A549 (cell line): ENCODE measurements around the gene FBXL7. TPM values are rescaled to one million over a fixed set of nuclear protein-coding genes. Genes with fewer than 3 reads are reported as not detected.

Source experiments
- ATAC-seq, 2 experiments: fragments of 200-7000 bp in 1 of 2; fragments of >200 bp in 1 of 2; cut with Nextera tagmentation in 1 of 2; cut with Tn5 transposase in 1 of 2; 3 replicates each; pipeline versions ENCODE4 v1.8.0 to v1.9.1; 2018 to 2020; ENCODE audit warnings: mild to moderate bottlenecking in 1 of 2, moderate library complexity in 1 of 2
- CTCF ChIA-PET: fragments of 300-600 bp; sonication (Branson Sonifier 250); formaldehyde crosslinking; extraction: SDS; loops from one replicate; lab custom pipeline; 2021; ENCODE audit warnings: antibody characterized with exemption, inconsistent platforms; lab: Yijun Ruan, JAX
- POLR2A ChIA-PET: fragments of 350-600 bp; formaldehyde crosslinking; extraction: SDS; loops from one replicate; lab custom pipeline; 2021; ENCODE audit warnings: antibody characterized with exemption, inconsistent platforms; lab: Yijun Ruan, JAX
- DNase-seq, 2 experiments: peaks; one replicate each; pipeline versions ENCODE4 v3.0.0 to v3.0.0-alpha.2; 2011 to 2016; ENCODE audit warnings: low read depth in 1 of 2, low spot score in 1 of 2
- FAIRE-seq: peaks from 2 replicates; lab custom pipeline; 2011; peaks lifted over from hg19 to GRCh38; lab: Jason Lieb, UNC
- H3K27ac ChIP-seq, 2 experiments: fragments of >200 bp; sonication (Bioruptor Twin); formaldehyde crosslinking; 3 replicates each; pipeline ENCODE4 v1.5.1; 2016 to 2017
- H3K4me1 ChIP-seq: fragments of >200 bp; sonication (Bioruptor Twin); formaldehyde crosslinking; 3 replicates; pipeline ENCODE4 v1.6.1; 2016
- H3K4me2 ChIP-seq: fragments of >200 bp; sonication (Bioruptor Twin); formaldehyde crosslinking; 3 replicates; pipeline ENCODE4 v1.6.1; 2016
- H3K4me3 ChIP-seq: fragments of >200 bp; sonication (Bioruptor Twin); formaldehyde crosslinking; 3 replicates; pipeline ENCODE4 v1.5.1; 2016
- H3K9me3 ChIP-seq: fragments of >200 bp; sonication (Bioruptor Twin); formaldehyde crosslinking; 3 replicates; pipeline ENCODE4 v1.6.1; 2016
- BCL3 ChIP-seq: fragments of >200 bp; sonication (Bioruptor Twin); formaldehyde crosslinking; IDR thresholded peaks from 3 replicates; pipeline ENCODE4 v1.6.1; 2016
- CHD4 ChIP-seq: fragments of 200-600 bp; sonication (generic); IDR thresholded peaks from 2 replicates; pipeline ENCODE4 v1.6.1; 2016; ENCODE audit warnings: antibody characterized with exemption, mild to moderate bottlenecking, borderline replicate concordance
- E2F6 ChIP-seq: IDR thresholded peaks from 2 replicates; pipeline ENCODE4 v1.6.1; 2012; ENCODE audit warnings: low read depth, borderline replicate concordance
- ELK1 ChIP-seq: fragments of 150-350 bp; IDR thresholded peaks from 2 replicates; pipeline ENCODE4 v1.6.1; 2014; ENCODE audit warnings: low read depth, mild to moderate bottlenecking, low read length
- EP300 ChIP-seq, 2 experiments: fragments of >200 bp; sonication (Bioruptor Twin); formaldehyde crosslinking; IDR thresholded peaks; 2 replicates in 1 of 2; 3 replicates in 1 of 2; pipeline ENCODE4 v1.6.1; 2016 to 2017
- FOSL2 ChIP-seq, 2 experiments: fragments of 450-650 bp in 1 of 2; fragments of >200 bp in 1 of 2; sonication (Bioruptor Twin) in 1 of 2; formaldehyde crosslinking; IDR thresholded peaks; 2 replicates each; pipeline versions ENCODE4 v1.5.0 to v1.6.1; 2016 to 2020; ENCODE audit warnings: mild to moderate bottlenecking in 1 of 2, moderate library complexity in 1 of 2
- HDAC2 ChIP-seq: fragments of 200-600 bp; sonication (generic); IDR thresholded peaks from 2 replicates; pipeline ENCODE4 v1.6.1; 2016
- HMGXB4 ChIP-seq: fragments of 250-450 bp; sonication (Bioruptor Pico); IDR thresholded peaks from 2 replicates; pipeline ENCODE4 v1.5.0; 2021; ENCODE audit warnings: mild to moderate bottlenecking, moderate library complexity, borderline replicate concordance
- HOXB13 ChIP-seq: fragments of 250-450 bp; sonication (Bioruptor Pico); IDR thresholded peaks from 2 replicates; pipeline ENCODE4 v1.5.0; 2020; ENCODE audit warnings: low read depth, mild to moderate bottlenecking, moderate library complexity
- KDM5A ChIP-seq: fragments of 200-600 bp; sonication (generic); IDR thresholded peaks from 2 replicates; pipeline ENCODE4 v1.6.1; 2016; ENCODE audit warnings: antibody characterized with exemption, mild to moderate bottlenecking
- MAFK ChIP-seq: fragments of 450-650 bp; IDR thresholded peaks from 2 replicates; pipeline ENCODE4 v1.6.1; 2014; ENCODE audit not compliant: partially characterized antibody
- NFE2L2 ChIP-seq: fragments of 150-350 bp; conservative IDR thresholded peaks from 2 replicates; pipeline ENCODE4 v1.6.1; 2014; ENCODE audit warnings: low read length
- NPAS2 ChIP-seq: fragments of 250-450 bp; sonication (Bioruptor Pico); IDR thresholded peaks from 2 replicates; pipeline ENCODE4 v1.8.0; 2022; ENCODE audit warnings: mild to moderate bottlenecking, moderate library complexity, borderline replicate concordance
- NR3C1 ChIP-seq: fragments of >200 bp; sonication (Bioruptor Twin); formaldehyde crosslinking; IDR thresholded peaks from 3 replicates; pipeline ENCODE4 v1.6.1; 2017
- PBX3 ChIP-seq: IDR thresholded peaks from 2 replicates; pipeline ENCODE4 v1.6.1; 2012
- PHF8 ChIP-seq: fragments of 200-600 bp; sonication (generic); IDR thresholded peaks from 2 replicates; pipeline ENCODE4 v1.6.1; 2016; ENCODE audit warnings: low read depth, mild to moderate bottlenecking, antibody characterized with exemption, moderate library complexity, borderline replicate concordance
- POLR2A ChIP-seq: IDR thresholded peaks from 2 replicates; pipeline ENCODE4 v1.6.1; 2012; ENCODE audit warnings: mild to moderate bottlenecking, low read length
- RAD21 ChIP-seq, 2 experiments: fragments of >200 bp in 1 of 2; sonication (Bioruptor Twin) in 1 of 2; formaldehyde crosslinking in 1 of 2; IDR thresholded peaks in 1 of 2; conservative IDR thresholded peaks in 1 of 2; 2 replicates in 1 of 2; 3 replicates in 1 of 2; pipeline ENCODE4 v1.6.1; 2012 to 2018; ENCODE audit warnings: inconsistent platforms in 1 of 2
- RCOR1 ChIP-seq: fragments of 150-350 bp; IDR thresholded peaks from 2 replicates; pipeline ENCODE4 v1.6.1; 2014; ENCODE audit warnings: antibody characterized with exemption, low read length, low read depth
- TP53 ChIP-seq: fragments of 250-450 bp; sonication (Bioruptor Pico); IDR thresholded peaks from 2 replicates; pipeline ENCODE4 v1.5.0; 2021; ENCODE audit warnings: mild to moderate bottlenecking, moderate library complexity
- ZFP36 ChIP-seq: fragments of 450-650 bp; IDR thresholded peaks from 2 replicates; pipeline ENCODE4 v1.6.1; 2014; ENCODE audit warnings: borderline replicate concordance; ENCODE audit not compliant: partially characterized antibody
- WGBS: methylation state at CpG from one replicate; pipeline ENCODE4 v1.1.6; 2017; ENCODE audit errors: missing lambda C conversion rate; 5-methylcytosine and 5-hydroxymethylcytosine counted together
- polyA plus RNA-seq, 4 experiments: library from polyadenylated mRNA; depleted of rRNA in 3 of 4; stranded (reverse); fragments of >200 nt; fragmentation: RNase III in 1 of 4; extraction: RNeasy Plus Mini Kit Qiagen cat#74134 plus additional on column Dnase treatment in 1 of 4; gene quantifications; 2 replicates in 3 of 4; 3 replicates in 1 of 4; pipeline ENCODE4 v1.2.3, GENCODE V29; 2011 to 2017

Gene FBXL7
- polyA plus RNA-seq, 2 of the 4 experiments (the other 2 are of a cell fraction) = 0.90 to 1.7 TPM

GRCh38 chr5:15707631-15708030 is 207.7 kb downstream of the FBXL7 start:
- no peak for TF ChIP-seq RAD21 (conservative IDR thresholded peaks at IDR 0.05 in 1 of 2, IDR thresholded peaks at IDR 0.05 in 1 of 2)
- no peak for TF ChIP-seq E2F6
- TF ChIP-seq, all 56 proteins: peak for 0
- Histone ChIP-seq H3K4me3 (no peak overlapping the region), H3K4me2 (no peak overlapping the region), H3K4me1 (no peaks in the 10 kb centered on the region), H3K27ac (no peak overlapping the region), H3K9me3 (no peaks in the 10 kb centered on the region; the same call in 2 of the 3 replicates)
- WGBS = 11% methylated on average over 2 of the region's 2 CpGs
- CTCF ChIA-PET = no interaction called here
- FAIRE-seq (no peak), DNase-seq (no peak), ATAC-seq (no peak)
- POLR2A ChIA-PET = no interaction called here

- ATAC-seq (no peak), FAIRE-seq (no peak), DNase-seq (no peak)
- Histone ChIP-seq H3K4me2 (no peak overlapping the region), H3K27ac (no peak overlapping the region), H3K4me3 (no peak overlapping the region), H3K9me3 (no peaks in the 10 kb centered on the region; the same call in 2 of the 3 replicates), H3K4me1 (no peaks in the 10 kb centered on the region)
- WGBS = 22% methylated on average over 2 of the region's 2 CpGs
- TF ChIP-seq NR3C1 (no peak), PHF8 (no peak), KDM5A (no peak)
- ChIA-PET POLR2A (no interaction called here), CTCF (no interaction called here)
Observed at GRCh38 chr5:15711892-15712291, 211.9 kb downstream of the FBXL7 start.

GRCh38 chr5:15715535-15715934 is 215.6 kb downstream of the FBXL7 start:
- CTCF ChIA-PET = no interaction called here
- ATAC-seq (no peak), DNase-seq (no peak), FAIRE-seq (no peak)
- Histone ChIP-seq H3K4me1 (no peaks in the 10 kb centered on the region), H3K27ac (no peak overlapping the region)
- 28% methylated on average over 2 of the region's 2 CpGs for WGBS
- TF ChIP-seq BCL3 (no peak), PBX3 (no peak), MAFK (no peak), EP300 (IDR thresholded peaks at IDR 0.05) (no peak), RAD21 (conservative IDR thresholded peaks at IDR 0.05 in 1 of 2, IDR thresholded peaks at IDR 0.05 in 1 of 2) (no peak), NFE2L2 (no peak), RCOR1 (no peak), E2F6 (no peak), HOXB13 (CRISPR knock-in tag) (no peak), ZFP36 (no peak), HMGXB4 (CRISPR knock-in tag) (no peak), NPAS2 (CRISPR knock-in tag) (no peak), CHD4 (no peak), TP53 (CRISPR knock-in tag) (no peak), ELK1 (no peak), FOSL2 (IDR thresholded peaks at IDR 0.05) (no peak), FOSL2 (CRISPR knock-in tag; IDR thresholded peaks at IDR 0.05) (no peak), POLR2A (no peak), HDAC2 (no peak)
- TF ChIP-seq, all 56 proteins: peak for 0
- Histone ChIP-seq H3K4me3 (no peak overlapping the region), H3K4me2 (no peak overlapping the region), H3K9me3 (no peaks in the 10 kb centered on the region; the same call in 2 of the 3 replicates)
- POLR2A ChIA-PET = no interaction called here
